Endothelial cell of umbilical vein (primary cell): Measurements from ENCODE around the gene RRP36. TPM values are rescaled to one million over a fixed set of nuclear protein-coding genes. Genes with fewer than 3 reads are reported as not detected.

Experiments used
- BruUV-seq: library from RNA; stranded (reverse); fragments of 400-500 nt; replicated peaks from 2 replicates; lab custom pipeline; 2021; lab: Mats Ljungman, UMichigan
- CTCF ChIA-PET: fragments of 300-600, 350-600 bp; sonication (Branson Sonifier 250); formaldehyde crosslinking; loops from one replicate; lab custom pipeline; 2021; ENCODE audit warnings: antibody characterized with exemption, inconsistent platforms; lab: Charles Lee
- POLR2A ChIA-PET: fragments of 300-600, 350-600 bp; sonication (Branson Sonifier 250); formaldehyde crosslinking; loops from one replicate; lab custom pipeline; 2021; ENCODE audit warnings: antibody characterized with exemption, inconsistent platforms; lab: Charles Lee
- DNase-seq: peaks from one replicate; pipeline ENCODE4 v3.0.0-alpha.2; 2011; ENCODE audit warnings: low read depth, low spot score
- FAIRE-seq: peaks from 2 replicates; lab custom pipeline; 2011; peaks lifted over from hg19 to GRCh38; lab: Jason Lieb, UNC
- H2AFZ ChIP-seq: 2 replicates; pipeline ENCODE4 v1.6.0; 2012; ENCODE audit warnings: low read depth, low read length, control low read depth, inconsistent platforms
- H3K27ac ChIP-seq: 2 replicates; pipeline ENCODE4 v1.5.1; 2011; ENCODE audit warnings: low read depth, mild to moderate bottlenecking, control low read depth, low read length, moderate library complexity; ENCODE audit not compliant: insufficient read depth
- H3K27me3 ChIP-seq, 2 experiments: 2 replicates each; pipeline versions ENCODE4 v1.6.0 to v1.6.1; 2011; ENCODE audit warnings: low read length in 2 of 2, mixed read lengths in 1 of 2; ENCODE audit not compliant: control insufficient read depth in 2 of 2, insufficient read depth in 2 of 2
- H3K36me3 ChIP-seq, 2 experiments: 2 replicates in 1 of 2; 3 replicates in 1 of 2; pipeline ENCODE4 v1.5.1; 2011; ENCODE audit warnings: low read length in 2 of 2, mild to moderate bottlenecking in 1 of 2, moderate library complexity in 1 of 2; ENCODE audit not compliant: control insufficient read depth in 2 of 2, insufficient read depth in 2 of 2; ENCODE audit errors: extremely low read depth in 1 of 2
- H3K4me1 ChIP-seq: 3 replicates; pipeline ENCODE4 v1.5.1; 2011; ENCODE audit warnings: mild to moderate bottlenecking, low read length; ENCODE audit not compliant: control insufficient read depth, insufficient read depth; ENCODE audit errors: extremely low read depth
- H3K4me2 ChIP-seq: 2 replicates; pipeline ENCODE4 v1.6.1; 2011; ENCODE audit warnings: low read length, control low read depth, mixed read lengths; ENCODE audit not compliant: insufficient read depth
- H3K4me3 ChIP-seq, 3 experiments: fragments of 200-600 bp in 1 of 3; sonication (generic), shearing (Covaris generic) in 1 of 3; replicated peaks in 1 of 3; 2 replicates each; pipeline ENCODE4 v1.5.1; 2011 to 2016; ENCODE audit warnings: control low read depth in 3 of 3, low read length in 3 of 3, mild to moderate bottlenecking in 2 of 3, inconsistent platforms in 1 of 3, low read depth in 1 of 3, moderate library complexity in 1 of 3; ENCODE audit not compliant: insufficient read depth in 1 of 3
- H3K79me2 ChIP-seq: 2 replicates; pipeline ENCODE4 v1.6.0; 2012; ENCODE audit warnings: low read length, inconsistent platforms; ENCODE audit not compliant: control insufficient read depth, insufficient read depth
- H3K9ac ChIP-seq: replicated peaks from 2 replicates; pipeline ENCODE3; 2011; ENCODE audit warnings: low read length, control low read depth; ENCODE audit not compliant: insufficient read depth; ENCODE audit errors: extremely low read depth
- H3K9me1 ChIP-seq: replicated peaks from 3 replicates; pipeline ENCODE4 v1.6.0; 2011; ENCODE audit warnings: mild to moderate bottlenecking, low read length; ENCODE audit not compliant: control insufficient read depth, insufficient read depth; ENCODE audit errors: extremely low read depth
- H3K9me3 ChIP-seq: replicated peaks from 2 replicates; pipeline ENCODE4 v1.5.1; 2012; ENCODE audit warnings: low read length, inconsistent platforms; ENCODE audit not compliant: control insufficient read depth, insufficient read depth
- H4K20me1 ChIP-seq: replicated peaks from 2 replicates; pipeline ENCODE3; 2011; ENCODE audit warnings: mild to moderate bottlenecking, low read length; ENCODE audit not compliant: control insufficient read depth, insufficient read depth; ENCODE audit errors: extremely low read depth
- EZH2 ChIP-seq: IDR thresholded peaks from 2 replicates; pipeline ENCODE4 v1.6.1; 2012; ENCODE audit warnings: borderline replicate concordance, low read depth, mild to moderate bottlenecking, moderate library complexity, low read length, inconsistent platforms; ENCODE audit not compliant: severe bottlenecking
- FOS ChIP-seq: IDR thresholded peaks from 2 replicates; pipeline ENCODE4 v1.6.1; 2011; ENCODE audit warnings: mild to moderate bottlenecking, low read length, moderate library complexity, borderline replicate concordance; ENCODE audit not compliant: insufficient read depth
- GATA2 ChIP-seq: IDR thresholded peaks from 2 replicates; pipeline ENCODE4 v1.7.0; 2011; ENCODE audit warnings: low read depth, mild to moderate bottlenecking, moderate library complexity, mixed read lengths, low read length; ENCODE audit not compliant: insufficient read length, insufficient read depth
- JUN ChIP-seq: IDR thresholded peaks from 2 replicates; pipeline ENCODE4 v1.6.1; 2011; ENCODE audit warnings: borderline replicate concordance, low read depth; ENCODE audit not compliant: insufficient read length, insufficient read depth
- MAX ChIP-seq: IDR thresholded peaks from 2 replicates; pipeline ENCODE4 v1.6.1; 2011; ENCODE audit not compliant: insufficient read depth, insufficient read length
- MYC ChIP-seq: IDR thresholded peaks from one replicate; pipeline ENCODE4 v1.6.1; 2011; ENCODE audit warnings: mild to moderate bottlenecking, low read depth, low read length
- POLR2A ChIP-seq: IDR thresholded peaks from 2 replicates; pipeline ENCODE4 v1.6.1; 2012; ENCODE audit warnings: low read depth, mild to moderate bottlenecking, control low read depth, low read length
- POLR2AphosphoS5 ChIP-seq: IDR thresholded peaks from 2 replicates; pipeline ENCODE4 v1.6.1; 2012; ENCODE audit warnings: low read depth, mild to moderate bottlenecking, control low read depth, low read length, moderate library complexity; ENCODE audit not compliant: insufficient read depth
- dilution Hi-C: fragments of 300-500 bp; cut with MboI; formaldehyde crosslinking; loops from one replicate; pipeline ENCODE4 v1.15.0; 2019; ENCODE audit warnings: low sequenced_read_pairs; ENCODE audit not compliant: extremely low pct_ligation_motif_present
- intact Hi-C: fragments of 100-400 bp; cut with micrococcal nuclease; formaldehyde crosslinking; loops from one replicate; pipeline ENCODE4 v1.10.0; 2022
- polyA plus RNA-seq, 4 experiments: library from polyadenylated mRNA; depleted of rRNA in 3 of 4; stranded (reverse) in 3 of 4; unstranded in 1 of 4; fragments of >200 nt; gene quantifications; 2 replicates each; pipeline versions ENCODE4 v1.2.1 to v1.2.3, GENCODE V29; 2011 to 2012; ENCODE audit warnings: missing spikeins in 1 of 4
- total RNA-seq: library from RNA; stranded (reverse); gene quantifications from 2 replicates; pipeline ENCODE4 v1.2.3, GENCODE V29; 2021
- TF ChIP-seq, protein P1 (sequence below), 2 donors: IDR thresholded peaks; 1 replicate in 1 of 2; 2 replicates in 1 of 2; pipeline ENCODE4 v1.5.1; 2011; ENCODE audit warnings: low read length in 2 of 2, mild to moderate bottlenecking in 2 of 2, moderate library complexity in 2 of 2, control low read depth in 1 of 2, inconsistent platforms in 1 of 2, low read depth in 1 of 2; ENCODE audit not compliant: insufficient read depth in 1 of 2; ENCODE audit errors: extremely low read depth in 1 of 2

The RRP36 gene
- total and polyA plus RNA-seq, 2 donors (not counting 3 experiments of a cell fraction or from before 2014, with no cell fraction given): 40.2 to 103 TPM

DNA sequence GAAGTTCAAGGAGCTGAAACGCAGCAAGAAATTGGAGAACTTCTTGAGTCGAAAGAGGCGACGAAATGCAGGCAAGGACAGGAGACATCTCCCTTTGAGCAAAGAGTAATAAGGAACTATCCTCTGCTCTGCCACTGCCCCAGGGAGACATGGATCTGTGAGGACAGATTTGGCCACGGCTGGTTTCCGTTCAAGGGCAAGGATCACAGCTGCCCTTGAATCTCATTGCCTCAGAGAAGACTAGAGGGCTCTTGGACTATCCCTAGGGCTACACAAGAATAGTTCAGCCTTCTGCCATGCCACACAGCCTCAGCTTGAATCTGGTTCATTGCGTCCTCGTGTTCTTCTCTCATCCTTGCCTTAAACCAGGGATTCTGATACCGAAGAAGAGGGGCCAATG, 7.7 kb downstream of the RRP36 start:
- dilution Hi-C loops (no loop called here), intact Hi-C loops (no loop called here)
- ChIA-PET CTCF (interaction anchor here (0.8 kb wide), 1 partner anchor 114 kb away, joined by 3 read pairs; no protein-coding TSS in a partner anchor), POLR2A (no interaction called here)
- Histone ChIP-seq H2AFZ (no peak overlapping the region), H3K4me3 (no peak overlapping the region), H3K27ac (no peak overlapping the region), H3K9me1 (no peaks in the 10 kb centered on the region), H4K20me1 (no peaks in the 10 kb centered on the region), H3K9me3 (no peaks in the 10 kb centered on the region), H3K9ac (no peak overlapping the region), H3K4me2 (no peak overlapping the region), H3K36me3 (peaks cover 18 to 35% of the 10 kb centered on the region in 2 experiments), H3K4me1 (no peaks in the 10 kb centered on the region), H3K27me3 (no peaks in the 10 kb centered on the region), H3K79me2 (peaks cover 9% of the 10 kb centered on the region)
- TF ChIP-seq MAX (no peak), JUN (no peak), POLR2A (no peak), MYC (no peak), GATA2 (no peak), EZH2 (no peak), FOS (no peak), POLR2AphosphoS5 (no peak)
- TF ChIP-seq, protein P1, sequence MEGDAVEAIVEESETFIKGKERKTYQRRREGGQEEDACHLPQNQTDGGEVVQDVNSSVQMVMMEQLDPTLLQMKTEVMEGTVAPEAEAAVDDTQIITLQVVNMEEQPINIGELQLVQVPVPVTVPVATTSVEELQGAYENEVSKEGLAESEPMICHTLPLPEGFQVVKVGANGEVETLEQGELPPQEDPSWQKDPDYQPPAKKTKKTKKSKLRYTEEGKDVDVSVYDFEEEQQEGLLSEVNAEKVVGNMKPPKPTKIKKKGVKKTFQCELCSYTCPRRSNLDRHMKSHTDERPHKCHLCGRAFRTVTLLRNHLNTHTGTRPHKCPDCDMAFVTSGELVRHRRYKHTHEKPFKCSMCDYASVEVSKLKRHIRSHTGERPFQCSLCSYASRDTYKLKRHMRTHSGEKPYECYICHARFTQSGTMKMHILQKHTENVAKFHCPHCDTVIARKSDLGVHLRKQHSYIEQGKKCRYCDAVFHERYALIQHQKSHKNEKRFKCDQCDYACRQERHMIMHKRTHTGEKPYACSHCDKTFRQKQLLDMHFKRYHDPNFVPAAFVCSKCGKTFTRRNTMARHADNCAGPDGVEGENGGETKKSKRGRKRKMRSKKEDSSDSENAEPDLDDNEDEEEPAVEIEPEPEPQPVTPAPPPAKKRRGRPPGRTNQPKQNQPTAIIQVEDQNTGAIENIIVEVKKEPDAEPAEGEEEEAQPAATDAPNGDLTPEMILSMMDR (IDR thresholded peaks at IDR 0.05; ENCODE audit: extremely low read depth in 1 of 2, insufficient read depth in 1 of 2, low read depth in 1 of 2, low read length in 2 of 2): no peak
- BruUV-seq: no TSS peak
- FAIRE-seq: no peak
- no peak for DNase-seq
